ENCODE results near the gene SH3BGRL3. TPM values are rescaled to one million over a fixed set of nuclear protein-coding genes. Genes with fewer than 3 reads are reported as not detected.
A peak's percentile ranks its signal among the peaks of the same experiment; 100 is the strongest.

The SH3BGRL3 gene
- total RNA-seq, 1 donor: 30.8 TPM

DNA sequence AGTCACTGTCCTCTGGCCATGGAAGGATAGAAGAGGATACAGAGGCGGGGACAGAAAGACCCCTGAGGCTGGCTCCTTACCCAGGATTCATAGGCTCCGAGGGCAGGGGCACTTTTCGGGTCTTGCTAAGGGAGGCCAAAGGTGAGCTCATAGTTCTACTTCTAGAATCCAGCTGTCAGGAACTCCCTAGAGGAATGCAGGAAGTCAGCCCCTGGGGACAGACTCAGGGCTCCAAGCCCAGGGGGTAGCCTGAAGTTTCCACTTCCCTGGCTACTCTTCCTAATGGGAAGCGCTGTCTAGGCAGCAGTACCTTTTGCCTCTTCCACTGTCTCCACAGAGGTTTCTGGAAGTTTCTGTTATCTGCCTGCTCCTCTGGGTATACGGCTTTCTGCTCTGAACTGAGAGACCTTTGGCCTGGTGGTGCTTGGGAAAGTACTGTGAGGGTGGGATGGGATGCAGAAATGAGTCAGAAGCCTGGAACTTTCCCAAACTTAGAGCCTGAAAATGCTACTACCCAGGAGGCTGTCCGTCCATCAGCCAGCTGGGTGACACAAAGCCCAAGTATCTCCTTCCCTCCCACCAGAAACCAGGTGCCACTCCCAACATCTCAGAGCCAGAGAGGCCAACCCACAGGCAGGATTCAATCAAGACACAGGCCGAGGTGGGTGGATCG, 23.0 kb downstream of the SH3BGRL3 start:
- peak overlapping the region; percentile 45 for H3K27ac ChIP-seq (ENCODE audit: low read depth, low read length)
- H3K27me3 ChIP-seq (ENCODE audit: insufficient read depth, low read length): no peaks in the 10 kb centered on the region
- peak overlapping the region; percentile 4 for H3K4me2 ChIP-seq (ENCODE audit: insufficient read depth, low read length)
- no peaks in the 10 kb centered on the region for H4K20me1 ChIP-seq (ENCODE audit: insufficient read depth, low read length)
- TF ChIP-seq, protein P1, sequence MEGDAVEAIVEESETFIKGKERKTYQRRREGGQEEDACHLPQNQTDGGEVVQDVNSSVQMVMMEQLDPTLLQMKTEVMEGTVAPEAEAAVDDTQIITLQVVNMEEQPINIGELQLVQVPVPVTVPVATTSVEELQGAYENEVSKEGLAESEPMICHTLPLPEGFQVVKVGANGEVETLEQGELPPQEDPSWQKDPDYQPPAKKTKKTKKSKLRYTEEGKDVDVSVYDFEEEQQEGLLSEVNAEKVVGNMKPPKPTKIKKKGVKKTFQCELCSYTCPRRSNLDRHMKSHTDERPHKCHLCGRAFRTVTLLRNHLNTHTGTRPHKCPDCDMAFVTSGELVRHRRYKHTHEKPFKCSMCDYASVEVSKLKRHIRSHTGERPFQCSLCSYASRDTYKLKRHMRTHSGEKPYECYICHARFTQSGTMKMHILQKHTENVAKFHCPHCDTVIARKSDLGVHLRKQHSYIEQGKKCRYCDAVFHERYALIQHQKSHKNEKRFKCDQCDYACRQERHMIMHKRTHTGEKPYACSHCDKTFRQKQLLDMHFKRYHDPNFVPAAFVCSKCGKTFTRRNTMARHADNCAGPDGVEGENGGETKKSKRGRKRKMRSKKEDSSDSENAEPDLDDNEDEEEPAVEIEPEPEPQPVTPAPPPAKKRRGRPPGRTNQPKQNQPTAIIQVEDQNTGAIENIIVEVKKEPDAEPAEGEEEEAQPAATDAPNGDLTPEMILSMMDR (IDR thresholded peaks at IDR 0.05; ENCODE audit: extremely low read depth, low read depth, low read length): no peak
- peak overlapping the region; percentile 54 for H2AFZ ChIP-seq (ENCODE audit: low read length)
- peaks cover 29% of the 10 kb centered on the region for H3K4me1 ChIP-seq (ENCODE audit: insufficient read depth, low read length)
- DNase-seq (ENCODE audit: insufficient read length, low spot score, missing footprints): peak; percentile 98
- H3K4me3 ChIP-seq (ENCODE audit: insufficient read depth, low read length): no peak overlapping the region
- no peaks in the 10 kb centered on the region for H3K9me3 ChIP-seq (ENCODE audit: low read depth, low read length)
- no peaks in the 10 kb centered on the region for H3K36me3 ChIP-seq (ENCODE audit: insufficient read depth, low read length)
- peaks cover 23% of the 10 kb centered on the region for H3K79me2 ChIP-seq (ENCODE audit: insufficient read depth, low read length)

DNA sequence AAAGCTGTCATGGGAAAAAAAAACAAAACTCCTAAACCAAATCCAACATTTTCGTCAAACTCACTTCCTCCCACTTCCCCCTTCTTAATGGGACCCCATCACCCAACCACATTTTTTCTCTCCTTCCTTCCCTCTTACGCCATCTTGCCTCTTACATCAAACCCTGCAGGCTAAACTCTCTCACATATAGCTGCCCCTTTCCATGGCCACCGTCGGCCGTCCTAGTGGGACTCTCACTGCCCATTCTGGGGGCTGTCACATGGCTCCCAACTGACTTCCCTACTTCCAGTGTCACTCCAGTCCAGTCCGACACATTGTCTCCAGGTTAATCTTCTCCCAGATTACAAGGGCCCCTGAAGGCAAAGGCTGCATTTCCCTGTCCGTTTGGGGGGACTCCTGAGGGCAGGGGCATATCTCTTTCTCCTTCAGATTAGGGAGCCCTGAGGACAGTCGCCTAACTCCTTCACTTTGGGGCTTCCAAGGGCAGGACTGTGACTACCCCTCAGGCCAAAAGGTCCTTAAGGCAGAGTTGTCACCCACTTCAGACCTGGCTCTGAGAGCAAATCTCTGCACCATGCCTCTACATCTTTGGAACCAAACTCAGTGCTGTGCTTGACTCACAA, 25.9 kb downstream of the SH3BGRL3 start:
- peaks cover 19% of the 10 kb centered on the region for H3K79me2 ChIP-seq (ENCODE audit: insufficient read depth, low read length)
- H3K4me2 ChIP-seq (ENCODE audit: insufficient read depth, low read length): peak overlapping the region; percentile 78
- H2AFZ ChIP-seq (ENCODE audit: low read length): peak overlapping the region; percentile 96
- no peaks in the 10 kb centered on the region for H3K27me3 ChIP-seq (ENCODE audit: insufficient read depth, low read length)
- no peaks in the 10 kb centered on the region for H3K36me3 ChIP-seq (ENCODE audit: insufficient read depth, low read length)
- H3K9me3 ChIP-seq (ENCODE audit: low read depth, low read length): no peaks in the 10 kb centered on the region
- H3K4me1 ChIP-seq (ENCODE audit: insufficient read depth, low read length): peaks cover 24% of the 10 kb centered on the region
- H3K4me3 ChIP-seq (ENCODE audit: insufficient read depth, low read length): peak overlapping the region; percentile 86
- DNase-seq (ENCODE audit: insufficient read length, low spot score, missing footprints): peak; percentile 23
- H3K27ac ChIP-seq (ENCODE audit: low read depth, low read length): peak overlapping the region; percentile 65
- TF ChIP-seq, protein P1 (IDR thresholded peaks at IDR 0.05; ENCODE audit: extremely low read depth, low read depth, low read length): no peak
- H4K20me1 ChIP-seq (ENCODE audit: insufficient read depth, low read length): no peaks in the 10 kb centered on the region

DNA sequence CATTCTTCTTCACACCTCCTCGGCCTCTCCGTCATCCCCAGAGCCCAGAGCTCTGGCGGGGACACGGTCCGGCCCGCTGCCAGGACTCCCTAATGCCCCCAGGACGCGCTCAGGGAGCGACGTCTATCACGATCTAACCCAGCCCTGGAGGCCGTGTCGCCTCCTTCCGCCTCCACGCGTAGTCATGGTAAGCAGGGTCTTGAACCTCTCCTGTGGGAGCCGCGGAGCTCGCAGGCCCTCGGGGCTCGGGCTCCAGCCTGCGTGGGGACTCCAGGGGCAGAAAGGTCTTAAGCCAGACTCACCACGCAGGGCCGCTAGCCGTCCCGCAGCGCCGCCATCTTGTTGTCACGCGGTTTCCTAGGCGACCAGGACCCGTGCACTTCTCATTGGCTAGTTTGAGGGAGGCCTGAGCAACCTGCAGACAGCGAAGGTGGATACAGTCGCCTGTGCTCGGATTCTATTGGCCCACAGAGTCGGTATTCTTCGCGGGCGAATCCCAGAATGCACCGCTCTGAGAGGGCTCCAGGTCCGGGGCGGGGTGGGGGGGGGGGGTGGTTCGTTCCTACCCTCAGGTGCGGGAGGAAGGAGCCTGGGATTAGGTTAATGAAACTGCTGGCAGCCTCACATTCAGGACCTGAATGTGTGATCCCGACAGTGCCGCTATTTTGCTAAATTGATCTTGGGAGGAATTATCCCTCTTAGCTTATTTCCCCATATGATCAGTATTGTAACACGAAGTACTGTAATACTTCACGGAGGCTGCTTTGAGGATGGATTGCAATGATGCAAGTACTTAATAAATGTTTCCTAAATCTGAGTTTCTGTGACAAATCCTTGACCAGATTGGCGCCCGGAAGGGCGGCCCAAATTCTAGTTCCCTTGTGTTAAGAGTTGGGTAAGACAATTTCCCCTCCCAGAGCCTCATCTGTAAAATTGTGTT, 26.7 kb downstream of the SH3BGRL3 start, which contains the start of gene UBXN11:
TSS of gene UBXN11 (minus strand) at position 347 of the 940 bp plus-strand sequence. CDS start 3,753 bp downstream, outside the sequence.
- Histone ChIP-seq H3K36me3 (ENCODE audit: insufficient read depth, low read length) (no peaks in the 10 kb centered on the region), H3K79me2 (ENCODE audit: insufficient read depth, low read length) (peaks cover 13% of the 10 kb centered on the region), H3K9me3 (ENCODE audit: low read depth, low read length) (no peaks in the 10 kb centered on the region), H3K4me2 (ENCODE audit: insufficient read depth, low read length) (peak within 1 kb of the TSS; percentile 78), H3K27me3 (ENCODE audit: insufficient read depth, low read length) (no peaks in the 10 kb centered on the region), H3K4me3 (ENCODE audit: insufficient read depth, low read length) (peak within 1 kb of the TSS; percentile 86), H2AFZ (ENCODE audit: low read length) (peak within 1 kb of the TSS; percentile 96), H3K4me1 (ENCODE audit: insufficient read depth, low read length) (peaks cover 24% of the 10 kb centered on the region), H3K27ac (ENCODE audit: low read depth, low read length) (peak within 1 kb of the TSS; percentile 65), H4K20me1 (ENCODE audit: insufficient read depth, low read length) (no peaks in the 10 kb centered on the region)
- DNase-seq (ENCODE audit: insufficient read length, low spot score, missing footprints): peak; percentile 99
- TF ChIP-seq, protein P1 (IDR thresholded peaks at IDR 0.05; ENCODE audit: extremely low read depth, low read depth, low read length): no peak
